ENCODE measurements around the gene FUT3. TPM values are rescaled to one million over a fixed set of nuclear protein-coding genes. Genes with fewer than 3 reads are reported as not detected.

Gene FUT3
- total RNA-seq, 1 experiment from 2014 or later, result not detected

- no peak overlapping the region; the same call in 1 of the 2 replicates for H3K14ac ChIP-seq (ENCODE audit: insufficient read depth, low read length)
- no peak overlapping the region for H3K18ac ChIP-seq (ENCODE audit: insufficient read length, low read depth, low read length)
- H4K5ac ChIP-seq (ENCODE audit: insufficient read length, low read depth, low read length), result no peak overlapping the region
- H2BK12ac ChIP-seq (ENCODE audit: insufficient read length, low read depth, low read length), result no peak overlapping the region
- H3K4ac ChIP-seq (ENCODE audit: low read depth, low read length), result no peak overlapping the region
- H2BK20ac ChIP-seq (ENCODE audit: low read depth, low read length, poor library complexity, severe bottlenecking), result no peak overlapping the region
- WGBS (ENCODE audit: extremely low coverage, insufficient read length, low lambda C conversion rate), result no CpG with 5 or more reads among the region's 4 CpGs
- peaks cover 3 to 9% (median 8%) of the 10 kb centered on the region in 3 experiments; a peak in 6 of 7 replicates for H3K36me3 Mint-ChIP-seq (ENCODE audit: insufficient read depth in 1 of 3, low read depth in 3 of 3)
- H3K27ac ChIP-seq (ENCODE audit: insufficient read length, low read depth, low read length), result no peak overlapping the region
- no peak overlapping the region for H3K4me3 Mint-ChIP-seq
- H3T11ph ChIP-seq (ENCODE audit: low read length), result no peak overlapping the region
- no peaks in the 10 kb centered on the region for H3K9me3 Mint-ChIP-seq
- no peak overlapping the region for H2AK5ac ChIP-seq (ENCODE audit: insufficient read length, low read length)
- H4K91ac ChIP-seq (ENCODE audit: insufficient read length, low read depth, low read length), result no peak overlapping the region
- no peak overlapping the region for H2AFZ ChIP-seq (ENCODE audit: low read length)
- H3K27me3 Mint-ChIP-seq (ENCODE audit: low read depth), result peaks cover 34% of the 10 kb centered on the region
- H3K4me1 ChIP-seq (ENCODE audit: insufficient read depth, low read length), result no peaks in the 10 kb centered on the region; the same call in 1 of the 2 replicates
- no peak overlapping the region for H2BK120ac ChIP-seq (ENCODE audit: low read depth, low read length, poor library complexity, severe bottlenecking)
- DNase-seq, result no peak
- H4K20me1 ChIP-seq (ENCODE audit: control insufficient read depth, insufficient read depth, insufficient read length), result no peaks in the 10 kb centered on the region
- H3K23ac ChIP-seq (ENCODE audit: insufficient read length, low read depth, low read length), result no peak overlapping the region
- no peak overlapping the region for H3K4me2 ChIP-seq (ENCODE audit: insufficient read depth, insufficient read length, low read length)
- peak overlapping the region in 1 of 3 experiments; percentile 85; a peak in 1 of 7 replicates for H3K27ac Mint-ChIP-seq
- no peaks in the 10 kb centered on the region for H3K23me2 ChIP-seq (ENCODE audit: insufficient read length, low read depth, low read length, poor library complexity, severe bottlenecking)
- H3K27me3 ChIP-seq (ENCODE audit: insufficient read depth, low read length), result no peaks in the 10 kb centered on the region
- no peaks in the 10 kb centered on the region for H3K79me1 ChIP-seq (ENCODE audit: insufficient read depth, low read depth, low read length, poor library complexity, severe bottlenecking)
- no peak overlapping the region for H2BK5ac ChIP-seq (ENCODE audit: insufficient read length, low read length)
- no peak overlapping the region for H3K56ac ChIP-seq (ENCODE audit: insufficient read length, low read depth, low read length)
- no peak overlapping the region for H2BK15ac ChIP-seq (ENCODE audit: low read depth, low read length)
- H3K9ac ChIP-seq (ENCODE audit: extremely low read depth, insufficient read length, low read length), result no peak overlapping the region
- no peak overlapping the region for H4K8ac ChIP-seq (replicated peaks; ENCODE audit: insufficient read length, low read depth, low read length)
- H3K79me2 ChIP-seq (ENCODE audit: insufficient read depth, low read length), result no peaks in the 10 kb centered on the region
- no peaks in the 10 kb centered on the region for H3K9me3 ChIP-seq (ENCODE audit: control insufficient read depth, low read depth, low read length)
- no peak for TF ChIP-seq CTCF (conservative IDR thresholded peaks at IDR 0.05)
- H3K4me1 Mint-ChIP-seq, result peaks cover 10 to 15% of the 10 kb centered on the region in 2 experiments
These were observed 40.3 kb upstream of the FUT3 start for GRCh38 chr19:5891572-5891937.

Measured in H9 (cell line).